CD4-positive, alpha-beta T cell treated with Interleukin-21 for 1 hour (primary cell): ENCODE results near the gene EHMT1.
"Not testable (repeated sequence)": the region's sequence is repeated elsewhere in the genome, so short reads cannot be mapped to it uniquely, and the experiment has no call there.

Experiments used
- DNase-seq: peaks from one replicate; pipeline ENCODE4 v3.0.0-alpha.2; 2020

EHMT1 gene

DNA sequence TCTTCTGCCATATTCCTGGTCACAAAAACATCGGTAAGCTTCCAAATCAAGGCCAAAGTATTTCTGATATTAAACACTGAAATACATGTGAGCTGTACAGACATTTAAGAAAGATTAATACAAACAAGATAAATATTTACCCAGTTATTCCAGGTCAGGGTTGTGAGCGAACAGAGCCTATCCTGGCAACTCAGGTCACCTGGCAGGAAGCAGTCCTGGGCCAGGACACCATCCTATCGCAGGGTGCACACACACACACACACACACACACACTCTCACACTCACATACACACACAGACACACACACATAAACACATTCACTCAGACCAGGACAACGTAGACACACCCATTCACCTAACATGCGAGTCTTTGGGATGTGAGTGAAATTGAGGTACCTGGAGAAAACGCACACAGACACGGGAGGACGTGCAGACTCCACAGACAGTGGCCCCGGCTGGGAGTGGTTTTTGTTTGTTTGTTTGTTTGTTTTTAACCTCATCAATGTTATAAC is 176.4 kb downstream of the EHMT1 start:
- DNase-seq = no peak

- no peak for DNase-seq
Measured at GRCh38 chr9:137797206-137798120, 178.7 kb downstream of the EHMT1 start.

DNA sequence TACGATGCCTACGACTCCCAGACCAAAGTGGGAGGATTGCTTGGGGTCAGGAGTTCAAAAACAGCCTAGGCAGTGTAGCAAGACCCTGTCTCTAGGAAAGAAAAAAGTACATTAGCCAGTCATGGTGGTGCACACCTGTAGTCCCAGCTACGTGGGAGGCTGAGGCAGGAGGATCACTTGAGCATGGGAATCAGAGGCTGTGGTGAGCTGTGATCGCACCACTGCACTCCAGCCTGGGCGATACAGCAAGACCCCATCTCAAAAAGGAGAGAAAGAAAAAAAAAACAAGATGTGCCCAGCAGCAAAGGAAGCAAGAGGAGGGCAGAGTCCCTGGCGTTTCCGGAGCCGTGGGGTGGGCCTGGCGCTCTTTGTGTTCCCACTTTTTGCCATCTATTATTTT is 179.3 kb downstream of the EHMT1 start:
- no peak for DNase-seq

- no peak for DNase-seq
Measured at GRCh38 chr9:137798901-137799629, 180.3 kb downstream of the EHMT1 start.

DNA sequence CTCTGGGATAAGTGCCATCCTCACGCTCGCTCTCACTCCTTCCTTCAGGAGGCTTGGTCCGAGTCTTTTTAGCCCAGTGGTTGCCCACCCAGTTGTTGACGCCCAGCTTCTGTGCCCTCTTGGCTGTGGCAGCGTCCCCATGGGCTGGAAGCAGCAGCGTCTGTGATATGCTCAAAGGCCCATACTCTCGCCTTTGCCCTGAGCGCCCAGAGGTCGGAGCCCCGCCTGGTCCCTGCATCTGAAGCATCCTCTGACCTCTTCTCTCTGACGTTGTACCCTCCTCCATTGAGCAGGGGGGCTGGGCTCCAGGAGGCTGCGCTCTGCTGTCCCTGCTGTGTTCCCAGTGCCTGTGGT is 180.8 kb downstream of the EHMT1 start:
- no peak for DNase-seq

GRCh38 chr9:137800196-137801022 is 181.6 kb downstream of the EHMT1 start:
- DNase-seq = no peak

DNA sequence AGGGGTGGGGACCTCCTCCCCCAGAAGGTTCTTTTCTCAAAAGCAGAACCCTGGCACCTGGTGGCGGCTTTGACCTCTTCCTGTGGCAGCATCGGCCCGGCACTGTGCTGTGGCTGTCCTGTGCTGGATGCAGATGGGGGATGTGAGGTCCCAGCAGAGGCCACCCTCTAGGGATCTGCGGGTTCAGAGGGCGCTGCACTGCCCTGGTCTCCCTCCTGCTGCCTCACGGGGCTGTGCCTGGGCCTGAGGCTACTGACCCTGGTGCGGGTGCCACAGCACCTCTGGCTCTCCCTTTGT is 182.2 kb downstream of the EHMT1 start:
- DNase-seq = no peak

- no peak for DNase-seq
Measured at GRCh38 chr9:137802021-137802420, 183.2 kb downstream of the EHMT1 start.

DNA sequence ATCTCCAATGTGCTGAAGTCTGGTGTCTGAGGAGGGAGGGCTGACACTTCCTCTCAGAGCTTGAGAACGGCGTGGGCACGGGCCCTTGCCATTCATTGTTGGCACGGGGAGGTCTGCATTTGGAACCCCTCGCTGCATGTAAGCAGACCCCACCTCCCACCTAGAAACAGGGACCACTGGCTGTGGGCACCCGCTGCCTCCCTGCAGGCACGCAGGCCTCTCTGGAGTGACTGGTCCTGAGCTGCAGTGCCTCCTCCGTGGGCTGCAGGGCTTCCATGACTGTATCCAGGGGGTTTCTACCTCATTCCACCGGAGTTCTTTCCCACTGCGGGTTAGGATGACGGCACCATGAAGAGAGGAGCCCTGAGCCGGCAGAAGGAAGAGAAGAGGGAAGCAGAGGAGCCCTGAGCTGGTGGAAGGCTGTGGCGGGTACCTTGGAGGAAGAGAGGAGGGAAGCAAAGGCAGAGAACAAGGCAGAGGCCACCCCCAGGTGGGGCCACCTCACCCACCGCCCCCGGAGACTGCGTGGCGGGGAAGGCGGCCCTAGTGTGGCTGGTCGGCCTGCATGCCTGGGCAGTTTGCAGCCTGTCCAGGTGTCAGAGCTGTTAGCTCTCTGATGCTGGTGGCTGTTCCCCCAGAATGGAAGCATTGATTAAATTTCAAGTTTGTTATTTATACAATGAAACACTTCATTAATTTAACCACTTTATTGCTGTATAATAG is 183.9 kb downstream of the EHMT1 start:
- no peak for DNase-seq

GRCh38 chr9:137804908-137805630 is 186.3 kb downstream of the EHMT1 start:
- DNase-seq = no peak

DNA sequence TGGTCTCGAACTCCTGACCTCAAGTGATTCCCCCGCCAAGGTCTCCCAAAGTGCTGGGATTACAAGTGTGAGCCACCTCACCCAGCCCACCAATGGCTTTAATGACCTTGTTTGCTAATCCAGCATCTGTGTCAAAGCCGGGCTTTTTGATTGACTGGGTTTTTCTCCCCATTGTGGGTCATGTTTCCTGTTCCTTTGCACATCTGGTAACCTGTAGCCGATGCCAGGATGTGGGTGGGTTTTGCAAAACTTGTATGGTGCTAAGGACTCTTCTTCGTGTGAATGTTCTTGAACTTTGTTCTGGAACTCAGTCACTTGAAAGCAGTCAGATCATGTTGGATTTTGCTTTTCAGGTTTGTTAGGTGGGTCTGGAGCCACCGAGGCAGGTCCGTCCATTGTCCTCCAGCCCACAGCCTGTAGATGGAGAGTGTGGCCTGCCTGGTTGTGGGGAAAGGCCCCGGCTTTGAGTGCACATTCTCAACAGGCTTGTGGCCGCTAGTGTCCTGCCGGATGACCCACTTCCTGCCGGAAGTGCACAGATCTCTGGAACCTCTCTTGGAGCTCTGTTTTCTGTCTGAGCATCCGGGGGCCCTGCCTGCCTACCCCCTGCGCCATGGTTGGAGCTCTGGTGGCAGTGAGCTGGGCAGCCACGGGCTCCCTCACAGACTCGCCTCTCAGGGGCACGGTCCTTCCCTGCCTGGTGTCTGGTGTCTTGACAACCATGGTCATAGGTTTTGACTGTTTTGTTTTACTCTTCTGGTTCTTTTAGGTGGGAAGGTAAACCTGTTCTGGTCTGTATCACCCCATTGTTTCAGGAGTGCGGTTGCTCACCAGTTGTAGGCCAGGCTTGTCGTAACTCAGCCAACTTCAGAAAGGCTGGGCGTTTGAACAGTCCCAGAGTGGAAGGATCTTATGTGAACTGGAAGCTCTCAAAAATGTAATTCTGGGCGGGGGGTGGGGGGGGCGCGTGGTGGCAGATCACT is 189.2 kb downstream of the EHMT1 start:
- peak; percentile 5 for DNase-seq

- no peak for DNase-seq
Measured at GRCh38 chr9:137809040-137809576, 190.3 kb downstream of the EHMT1 start.

- DNase-seq = not testable (repeated sequence)
Measured at GRCh38 chr9:137809726-137810450, 191.1 kb downstream of the EHMT1 start.

- no peak for DNase-seq
Measured at GRCh38 chr9:137811283-137811870, 192.6 kb downstream of the EHMT1 start.

DNA sequence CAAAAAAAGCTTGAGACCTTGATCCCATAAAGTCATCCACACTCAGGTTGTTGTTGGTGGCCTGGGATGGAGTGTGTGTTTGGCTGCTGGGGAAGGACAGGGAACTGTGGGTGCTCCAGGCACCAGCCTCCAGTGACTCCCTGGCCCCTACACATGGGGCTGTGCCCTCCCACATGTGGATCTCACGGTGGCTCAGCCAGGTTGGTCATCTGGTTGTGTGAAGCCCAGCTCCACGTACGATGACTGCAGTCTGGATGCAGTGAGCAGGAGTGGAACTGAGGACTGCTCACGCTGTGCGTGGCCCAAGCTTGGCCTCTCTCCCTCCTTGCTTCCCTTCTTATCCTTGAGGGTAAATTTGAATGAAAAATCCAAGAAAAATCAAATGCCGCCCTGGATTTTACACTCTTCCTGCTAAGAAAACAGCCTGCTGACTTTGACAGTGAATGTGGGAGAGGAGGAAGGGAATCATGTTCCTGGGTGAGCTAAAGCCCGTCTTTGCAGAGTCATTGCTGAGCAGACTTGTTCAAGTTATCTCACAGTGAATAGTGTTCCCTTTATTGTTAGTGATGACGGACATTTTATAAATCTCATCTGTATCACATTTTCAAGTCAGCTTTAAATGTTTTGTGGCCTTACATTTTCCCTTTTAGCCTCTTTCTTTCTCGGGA is 193.7 kb downstream of the EHMT1 start:
- no peak for DNase-seq

- DNase-seq = no peak
Measured at GRCh38 chr9:137813167-137813566, 194.4 kb downstream of the EHMT1 start.

GRCh38 chr9:137813651-137814415 is 195.0 kb downstream of the EHMT1 start:
- DNase-seq = no peak

GRCh38 chr9:137814436-137814835 is 195.6 kb downstream of the EHMT1 start:
- DNase-seq = no peak
